T-helper 9 cell (primary cell): Measurements from ENCODE around the gene SLC35E1.
"Not testable (repeated sequence)": the region's sequence is repeated elsewhere in the genome, so short reads cannot be mapped to it uniquely, and the experiment has no call there.

Experiments used
- DNase-seq: peaks from one replicate; pipeline ENCODE4 v3.0.0-alpha.2; 2020

SLC35E1 gene

DNA sequence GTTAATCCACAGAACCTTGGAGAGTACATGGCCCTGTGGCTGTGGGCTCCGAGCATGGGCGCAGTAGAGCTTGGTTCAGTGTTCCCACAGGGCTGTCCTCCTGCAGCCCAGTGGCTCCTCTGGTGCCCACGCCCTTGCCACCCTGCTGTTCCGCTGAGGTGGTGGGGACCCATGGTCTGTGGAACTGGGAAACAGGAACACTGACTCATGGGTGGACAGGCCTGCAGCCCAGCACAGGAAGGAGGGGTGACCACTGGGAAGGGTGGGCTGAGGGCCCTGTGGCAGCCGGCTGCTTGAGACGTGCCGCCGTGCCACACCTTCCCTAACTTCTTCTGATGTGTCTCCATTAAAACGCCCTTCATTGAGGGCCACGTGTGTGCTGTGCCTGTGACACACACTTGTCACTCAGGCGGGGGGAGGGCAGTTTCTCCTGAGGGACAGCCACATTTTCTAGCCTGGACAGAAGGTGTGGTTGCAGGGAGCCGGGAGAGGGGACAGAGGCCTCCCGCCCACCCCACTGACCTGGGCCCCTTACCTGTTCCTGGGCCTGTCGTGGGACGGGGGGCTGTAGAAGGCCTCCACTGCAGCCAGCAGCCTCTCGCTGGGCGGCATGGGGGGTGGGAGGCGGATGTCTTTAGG, 51.1 kb downstream of the SLC35E1 start:
- DNase-seq: no peak

DNA sequence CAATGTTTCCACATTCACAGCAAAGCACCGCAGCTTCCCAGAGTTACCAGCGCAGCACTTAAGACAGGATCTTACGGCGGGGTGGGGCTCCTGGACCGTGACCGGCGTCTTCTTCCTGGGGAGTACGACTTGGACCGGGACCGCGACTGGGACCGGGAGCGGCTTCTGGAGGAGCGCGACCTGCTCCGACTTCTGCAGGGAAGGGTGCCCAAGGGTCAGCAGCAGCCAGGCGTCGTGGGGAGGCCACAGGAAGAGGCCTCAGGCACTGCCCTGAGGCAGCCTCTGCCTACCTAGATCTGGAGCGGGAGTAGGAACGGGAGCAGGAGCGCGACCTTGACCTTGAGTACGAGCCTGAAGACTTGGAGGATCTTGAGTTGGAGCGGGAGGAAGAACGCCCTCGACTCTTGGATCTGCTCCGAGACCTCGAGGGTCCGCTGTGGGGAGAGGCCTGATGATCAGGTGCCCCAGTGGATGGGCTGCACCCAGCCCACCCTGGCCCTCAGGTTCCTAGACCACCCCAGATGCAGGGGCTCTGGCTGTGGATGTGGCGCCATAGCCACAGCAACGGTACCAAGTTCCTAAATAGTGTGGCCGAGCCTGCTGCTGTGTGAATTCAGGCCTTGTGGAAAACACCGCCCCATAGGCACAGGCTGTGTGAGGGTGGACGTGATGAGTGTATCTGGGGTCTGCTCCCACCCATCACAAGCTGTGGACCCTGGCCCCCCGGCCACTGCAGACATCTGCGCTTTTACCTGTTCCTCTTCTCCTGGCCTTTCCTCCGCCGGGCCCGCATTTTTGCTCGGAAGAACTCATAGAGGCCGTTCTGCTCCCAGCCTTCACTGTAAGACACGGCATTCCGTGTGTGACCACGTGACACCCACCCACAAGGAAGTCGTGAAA, 51.9 kb downstream of the SLC35E1 start:
- no peak for DNase-seq

DNA sequence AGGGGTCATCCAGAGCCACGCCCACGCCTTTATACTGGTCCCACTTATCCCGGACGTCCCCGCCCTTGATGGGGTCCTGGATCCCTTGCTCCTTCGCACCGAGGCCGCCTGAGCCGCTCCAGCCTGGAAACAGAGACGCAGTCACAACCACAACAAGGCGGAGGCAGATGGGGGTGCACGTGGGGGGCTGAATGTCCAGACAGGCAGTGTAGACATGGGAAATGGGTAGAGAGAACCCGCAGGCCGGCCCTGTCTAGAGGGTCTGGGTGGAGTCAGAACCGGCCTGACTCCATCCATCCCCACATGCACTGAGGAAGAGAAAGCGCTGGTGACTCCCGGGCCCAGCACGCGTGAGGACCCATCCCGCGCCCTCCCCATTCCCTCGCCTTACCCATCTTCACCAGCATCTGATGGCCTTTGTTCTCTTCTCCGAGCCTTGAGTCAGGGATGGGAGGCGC, 53.0 kb downstream of the SLC35E1 start:
- DNase-seq: no peak

DNA sequence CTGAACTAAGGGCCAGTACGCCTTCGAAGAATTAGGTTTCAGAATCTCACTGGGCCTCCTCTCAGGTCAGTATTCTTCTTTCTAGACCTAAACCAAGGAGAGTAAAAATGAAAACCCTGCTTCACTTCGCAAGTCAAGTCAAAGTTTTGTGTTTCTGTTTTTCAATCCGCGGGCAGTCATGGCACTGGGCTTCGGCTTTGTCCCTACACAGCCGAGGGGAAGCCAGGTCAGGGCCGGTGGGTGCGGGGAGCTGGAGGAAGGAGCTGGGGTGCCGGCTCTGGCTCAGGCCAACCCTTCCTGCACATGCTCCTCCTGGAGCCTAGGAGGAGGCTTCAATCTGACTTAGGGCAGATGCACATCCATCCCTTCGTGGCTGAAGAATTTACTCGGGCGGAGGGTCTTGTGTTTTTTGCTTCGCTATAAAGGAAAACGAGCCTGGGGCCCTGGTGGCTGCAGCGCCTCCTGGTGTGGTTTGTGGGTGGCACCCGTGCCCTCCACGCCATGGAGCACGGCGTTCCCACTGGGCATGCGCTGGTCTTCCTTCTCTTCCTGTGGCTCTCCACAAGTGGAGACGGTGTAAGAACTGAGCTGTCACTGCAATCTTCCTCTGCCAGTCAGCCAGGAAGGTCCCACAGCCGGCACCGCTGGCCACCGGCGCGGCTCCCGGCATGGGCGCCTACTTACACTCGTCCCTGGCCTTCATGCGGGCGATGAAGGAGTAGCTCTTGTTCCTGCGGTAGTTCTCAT, 53.6 kb downstream of the SLC35E1 start:
- no peak for DNase-seq

DNA sequence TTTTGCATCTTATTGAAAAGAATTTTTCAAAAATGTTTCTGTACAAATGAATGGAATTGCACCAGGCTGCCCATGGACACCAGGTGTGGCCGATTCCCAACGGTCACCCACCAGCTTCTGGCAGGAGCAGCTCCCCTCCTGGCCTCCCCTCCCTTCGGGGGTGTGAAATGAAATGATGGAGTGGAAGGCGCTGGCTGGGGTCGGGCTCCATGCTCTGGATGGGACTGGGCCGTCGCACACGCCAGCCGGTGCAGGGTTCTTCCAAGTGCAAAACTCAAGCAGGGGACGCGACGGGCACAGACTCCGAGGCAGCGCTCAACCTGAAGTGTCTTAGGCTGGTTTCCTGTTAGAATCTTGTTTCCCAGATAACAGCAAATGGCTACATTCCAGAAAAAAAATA, 54.2 kb downstream of the SLC35E1 start:
- DNase-seq: no peak

DNA sequence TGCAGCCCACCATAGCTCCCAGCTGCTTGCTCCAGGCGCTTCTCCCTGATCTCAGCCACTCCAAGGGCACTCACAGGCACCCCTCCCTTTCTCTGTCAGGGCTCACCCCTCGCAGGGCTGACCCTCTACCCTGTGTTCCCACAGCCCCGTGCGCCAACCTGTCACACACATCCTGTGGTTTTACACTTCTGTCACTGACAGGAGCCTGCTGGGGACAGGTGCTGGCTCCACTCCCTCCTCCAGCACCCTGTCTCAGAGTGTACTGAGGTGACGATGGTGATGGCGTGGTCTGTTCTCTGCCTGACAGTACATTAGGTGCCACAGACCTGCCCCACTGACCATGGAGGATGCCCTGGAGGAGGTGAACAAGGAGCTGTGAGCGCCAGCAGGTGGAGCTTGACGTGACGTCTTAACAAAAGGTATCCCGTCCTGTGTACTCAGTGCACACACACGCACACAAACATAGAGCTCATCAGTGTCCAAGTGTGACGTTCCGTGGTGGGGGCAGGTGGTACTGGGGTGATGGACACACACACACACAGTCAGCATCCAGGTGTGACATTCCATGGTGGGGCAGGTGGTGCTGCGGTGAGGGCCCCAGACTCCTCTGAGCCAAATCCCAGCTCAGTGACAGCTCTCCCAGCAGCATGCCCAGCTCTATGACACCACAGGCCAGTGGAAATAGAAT, 55.1 kb downstream of the SLC35E1 start:
- DNase-seq: no peak

DNA sequence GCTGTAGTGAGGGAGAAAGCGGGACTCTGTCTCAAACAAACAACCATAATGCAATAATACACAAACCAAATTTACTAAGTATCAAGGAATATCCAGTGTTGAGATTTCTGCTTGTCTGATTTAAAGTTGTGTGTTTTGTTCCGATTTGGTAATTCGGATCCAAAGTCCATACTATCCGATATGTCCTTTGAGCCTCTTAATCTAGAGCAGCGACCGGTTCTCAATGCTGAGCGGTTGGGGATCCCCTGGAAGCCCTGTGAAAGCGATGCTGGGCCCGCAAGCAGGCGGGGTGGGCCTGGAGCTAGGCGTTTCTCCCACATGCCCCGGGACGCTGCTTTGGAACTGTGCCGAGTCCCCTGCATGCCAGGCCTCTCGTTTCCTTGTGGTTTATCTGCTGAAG, 55.8 kb downstream of the SLC35E1 start:
- no peak for DNase-seq

DNA sequence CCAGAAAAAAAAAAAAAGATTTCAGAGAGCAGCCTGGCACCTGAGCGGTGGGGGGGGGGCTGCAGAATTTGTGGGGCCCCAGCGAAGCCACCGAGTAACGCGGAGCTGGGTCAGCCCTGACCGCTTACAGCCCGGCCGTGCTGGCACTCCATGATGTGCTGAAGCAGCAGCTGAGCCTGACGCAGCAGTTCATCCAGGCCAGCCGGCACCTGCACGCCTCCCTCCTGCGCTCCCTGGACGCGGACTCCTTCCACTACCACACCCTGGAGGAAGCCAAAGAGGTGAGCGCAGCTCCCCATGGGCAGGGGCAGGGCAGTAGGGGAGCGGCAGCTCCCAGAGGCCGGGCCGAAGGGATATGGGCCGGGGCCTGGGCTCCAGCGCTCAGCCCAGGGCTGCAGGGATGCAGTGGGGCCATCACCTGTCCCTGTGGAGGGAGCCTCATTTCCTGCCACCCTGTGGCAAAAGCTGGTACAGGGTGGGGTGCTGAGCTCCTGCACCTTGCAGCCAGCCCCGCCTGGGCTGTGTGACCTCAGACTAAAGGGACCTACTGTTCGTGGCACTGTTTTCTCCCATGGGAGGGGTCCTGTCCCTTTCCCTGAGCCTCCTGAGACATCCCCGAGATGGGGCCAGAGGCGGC, 57.7 kb downstream of the SLC35E1 start:
- DNase-seq: no peak

DNA sequence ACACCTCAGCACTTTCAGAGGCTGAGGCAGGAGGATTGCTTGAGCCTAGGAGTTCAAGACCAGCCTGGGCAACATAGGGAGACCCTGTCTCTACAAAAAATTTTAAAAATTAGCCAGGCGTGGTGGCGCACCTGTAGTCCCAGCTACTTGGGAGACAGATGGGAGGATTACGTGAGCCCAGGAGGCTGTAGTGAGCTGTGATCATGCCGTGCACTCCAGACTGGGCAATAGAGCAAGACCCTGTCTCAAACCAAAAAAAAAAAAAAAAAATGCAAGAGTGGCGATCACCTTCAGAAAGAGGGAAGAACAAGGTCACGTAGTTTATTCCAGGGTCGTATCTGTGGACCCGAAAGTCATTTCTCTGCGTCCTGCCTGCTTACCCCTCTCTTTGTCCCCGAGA, 59.6 kb downstream of the SLC35E1 start:
- not testable (repeated sequence) for DNase-seq

DNA sequence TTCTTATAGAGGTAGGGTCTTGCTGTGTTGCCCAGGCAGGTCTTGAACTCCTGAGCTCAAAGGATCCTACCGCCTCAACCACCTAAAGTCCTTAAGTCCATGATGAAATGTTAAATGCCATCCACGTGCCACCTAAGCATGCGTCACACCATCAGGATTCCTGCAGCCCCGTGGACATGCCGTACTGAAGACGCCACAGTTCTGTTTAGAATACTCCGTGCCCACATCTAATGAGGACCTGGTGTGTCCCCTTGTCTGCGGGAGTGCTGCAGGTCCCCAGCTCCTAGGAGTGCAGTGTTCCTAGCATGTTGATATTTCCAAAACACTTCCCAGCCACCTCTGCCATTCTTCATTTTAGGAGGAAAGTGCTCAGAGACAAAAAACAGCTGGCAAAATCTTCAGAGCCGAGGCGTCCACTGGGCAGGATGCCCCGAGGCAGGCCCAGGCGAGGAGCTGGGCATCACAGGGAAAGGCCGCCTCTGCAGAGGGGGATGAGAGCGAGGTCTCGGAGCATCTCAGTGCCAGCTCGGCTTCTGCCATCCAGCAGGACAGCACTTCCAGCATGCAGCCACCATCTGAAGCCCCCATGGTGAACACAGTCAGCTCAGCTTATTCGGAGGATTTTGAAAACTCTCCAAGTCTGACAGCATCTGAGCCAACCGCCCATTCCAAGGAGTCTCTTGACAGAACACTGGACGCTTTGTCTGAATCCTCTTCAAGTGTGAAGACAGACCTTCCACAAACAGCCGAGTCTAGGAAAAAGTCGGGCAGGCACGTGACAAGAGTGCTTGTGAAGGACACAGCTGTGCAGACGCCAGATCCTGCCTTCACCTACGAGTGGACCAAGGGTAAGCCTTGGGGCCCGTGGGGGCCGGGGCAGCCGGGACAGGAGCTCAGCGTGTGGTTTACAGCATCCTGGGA, 62.8 kb downstream of the SLC35E1 start:
- no peak for DNase-seq

DNA sequence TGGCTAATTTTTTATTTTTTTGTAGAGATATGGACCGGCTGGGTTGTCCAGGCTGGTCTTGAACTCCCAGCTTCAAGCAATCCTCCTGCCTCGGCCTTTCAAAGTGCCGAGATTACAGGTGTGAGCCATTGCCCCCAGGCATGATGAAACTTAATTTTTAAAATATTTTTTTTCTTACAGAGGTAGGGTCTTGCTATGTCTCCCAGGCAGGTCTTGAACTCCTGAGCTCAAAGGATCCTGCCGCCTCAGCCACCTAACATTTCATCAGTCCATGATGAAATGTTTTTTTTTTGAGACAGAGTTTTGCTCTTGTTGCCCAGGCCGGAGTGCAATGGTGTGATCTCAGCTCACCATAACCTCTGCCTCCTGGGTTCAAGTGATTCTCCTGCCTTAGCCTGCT, 63.7 kb downstream of the SLC35E1 start:
- no peak for DNase-seq

DNA sequence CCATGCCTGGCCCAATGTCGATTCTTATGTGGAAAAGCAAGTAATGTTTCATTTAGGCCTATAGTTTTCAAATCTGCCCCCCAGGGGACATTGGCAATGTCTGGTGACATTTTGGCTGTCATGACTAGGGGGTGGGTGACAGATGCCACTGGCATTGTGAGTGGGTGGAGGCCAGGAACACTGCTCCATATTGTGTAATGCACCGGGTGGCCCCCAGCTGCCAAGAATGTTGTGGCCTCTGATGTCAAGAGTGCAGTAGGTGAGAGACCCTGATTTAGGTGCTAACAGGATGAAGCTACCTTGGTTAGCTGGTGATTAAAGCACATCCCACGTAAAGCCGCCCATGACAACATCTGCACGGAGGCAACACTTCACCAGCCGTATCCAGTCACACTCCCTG, 65.3 kb downstream of the SLC35E1 start:
- no peak for DNase-seq

DNA sequence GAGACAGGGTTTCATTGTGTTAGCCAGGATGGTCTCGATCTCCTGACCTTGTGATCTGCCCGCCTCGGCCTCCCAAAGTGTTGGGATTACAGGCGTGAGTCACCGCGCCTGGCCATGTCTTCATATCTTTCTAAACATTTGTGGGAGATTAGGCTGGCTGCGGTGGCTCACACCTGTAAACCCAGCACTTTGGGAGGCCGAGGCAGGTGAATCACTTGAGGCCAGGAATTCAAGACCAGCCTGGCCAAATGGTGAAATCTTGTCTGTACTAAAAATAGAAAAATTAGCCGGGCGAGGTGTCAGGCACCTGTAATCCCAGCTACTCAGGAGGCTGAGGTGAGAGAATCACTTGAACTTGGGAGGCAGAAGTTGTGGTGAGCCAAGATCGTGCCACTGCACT, 66.1 kb downstream of the SLC35E1 start:
- not testable (repeated sequence) for DNase-seq

DNA sequence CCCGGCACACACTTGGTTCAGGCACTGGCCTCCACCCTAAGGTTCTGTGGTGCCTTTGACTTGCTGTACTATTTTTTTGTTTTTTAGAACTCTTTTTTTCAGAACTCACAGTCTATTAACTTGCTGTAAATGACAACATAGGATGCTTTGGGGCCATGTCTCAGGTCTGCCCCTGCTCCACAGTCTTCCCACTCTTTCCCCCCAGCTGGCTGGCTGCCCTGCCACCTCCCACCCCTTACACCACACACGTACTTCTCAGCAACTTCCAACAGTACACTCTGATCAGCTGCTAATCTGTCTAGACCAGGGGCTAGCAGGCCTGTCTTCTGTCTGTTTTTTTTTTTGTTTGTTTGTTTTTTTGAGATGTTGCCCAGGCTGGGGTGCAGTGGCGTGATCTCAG, 67.9 kb downstream of the SLC35E1 start:
- DNase-seq: no peak
